Stimulated activated CD4-positive, alpha-beta T cell treated with anti-CD3 and anti-CD28 coated beads, Interleukin-12 subunit alpha, Interleukin-12 subunit beta, amount 100 ng/mL, for 4 hours (primary cell): ENCODE data around the gene COL12A1.

Experiments
- DNase-seq: peaks from one replicate; pipeline ENCODE4 v3.0.0-alpha.2; 2020

COL12A1 gene

DNA sequence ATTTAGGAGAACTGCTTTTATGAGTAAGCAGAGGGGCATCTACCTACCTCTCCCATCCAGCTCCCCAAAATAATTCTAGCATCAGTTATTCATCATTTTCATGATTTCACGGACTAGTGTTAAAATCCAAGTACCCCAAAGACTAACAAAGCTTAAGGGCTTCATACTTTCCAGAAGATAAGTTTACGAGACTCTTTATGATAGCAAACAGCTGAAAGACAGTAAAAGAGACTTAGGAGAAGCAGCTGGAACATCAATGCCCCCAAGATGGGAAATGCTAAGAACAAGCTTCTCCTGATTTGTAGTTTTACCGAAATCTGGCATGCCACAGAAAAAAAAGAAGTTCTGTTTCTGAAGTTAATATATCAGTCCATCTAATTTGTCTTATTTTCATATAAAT lies 70.0 kb downstream of the COL12A1 start:
- no peak for DNase-seq

DNA sequence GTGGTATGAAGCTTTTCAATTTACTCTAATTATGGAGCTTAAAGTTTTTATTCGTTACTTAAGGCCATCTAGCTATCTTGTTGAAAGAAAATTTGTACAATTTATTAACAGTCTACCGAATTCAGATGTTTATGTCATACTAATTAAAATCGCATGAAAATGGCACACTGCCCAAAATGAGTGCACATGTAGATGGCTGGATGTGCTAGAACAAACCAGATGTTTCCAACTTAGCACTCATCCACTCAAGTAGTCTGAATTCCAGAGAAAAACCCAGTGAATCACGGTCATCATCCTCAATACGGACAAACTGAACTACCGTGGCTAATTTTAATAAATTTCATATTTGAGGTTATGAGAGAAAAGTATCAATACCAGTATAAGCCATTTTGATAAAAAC lies 70.4 kb downstream of the COL12A1 start:
- DNase-seq: no peak

DNA sequence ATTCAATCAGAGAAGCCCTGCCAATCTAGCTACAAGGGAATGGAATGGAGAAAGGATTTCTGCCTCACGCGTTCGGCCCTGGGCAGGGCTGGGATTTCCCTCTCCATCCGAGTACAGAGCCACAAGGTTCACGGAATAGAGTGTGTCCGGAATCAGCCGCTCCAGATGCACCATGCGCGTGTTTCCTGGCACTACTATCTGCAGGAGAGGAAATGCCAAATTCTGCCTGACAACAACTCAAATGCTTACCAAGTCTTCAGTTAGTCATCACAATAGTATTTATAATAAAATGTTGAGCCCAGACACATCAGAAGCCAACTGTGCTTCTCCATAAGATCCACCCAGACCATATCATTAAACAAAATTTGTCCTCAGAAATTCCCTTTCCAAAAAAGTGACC lies 75.1 kb downstream of the COL12A1 start:
- no peak for DNase-seq

DNA sequence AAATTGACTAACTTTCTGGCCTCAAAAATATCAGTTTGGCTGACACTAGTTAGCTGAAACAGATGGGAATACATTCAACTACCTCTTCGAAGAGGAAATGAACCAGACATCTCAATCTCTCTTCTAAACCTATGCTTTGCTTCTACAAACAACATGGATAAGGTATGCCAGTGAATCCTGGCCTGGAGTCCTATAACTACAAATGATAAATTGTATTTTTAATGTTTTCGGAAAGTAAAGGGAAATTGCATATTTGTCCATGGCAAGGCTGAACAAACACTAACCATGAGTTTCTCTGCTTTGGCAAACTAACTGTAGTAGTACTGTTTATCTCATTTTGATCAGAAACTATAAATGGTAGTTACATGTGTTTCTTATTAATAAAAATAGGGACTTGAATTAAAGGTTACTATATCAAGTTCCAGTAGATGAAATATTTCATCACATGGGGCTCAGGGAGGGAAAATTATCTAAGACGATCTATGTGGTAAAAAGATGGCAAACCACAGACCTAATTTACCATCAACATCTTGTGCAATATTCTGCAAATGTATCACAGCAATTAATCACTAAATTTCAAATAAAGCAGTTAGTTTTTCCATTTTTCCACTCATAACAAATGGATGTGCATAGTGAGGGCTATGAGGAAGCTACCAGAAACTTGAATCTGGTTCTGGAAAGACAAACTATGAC lies 76.8 kb downstream of the COL12A1 start:
- no peak for DNase-seq

DNA sequence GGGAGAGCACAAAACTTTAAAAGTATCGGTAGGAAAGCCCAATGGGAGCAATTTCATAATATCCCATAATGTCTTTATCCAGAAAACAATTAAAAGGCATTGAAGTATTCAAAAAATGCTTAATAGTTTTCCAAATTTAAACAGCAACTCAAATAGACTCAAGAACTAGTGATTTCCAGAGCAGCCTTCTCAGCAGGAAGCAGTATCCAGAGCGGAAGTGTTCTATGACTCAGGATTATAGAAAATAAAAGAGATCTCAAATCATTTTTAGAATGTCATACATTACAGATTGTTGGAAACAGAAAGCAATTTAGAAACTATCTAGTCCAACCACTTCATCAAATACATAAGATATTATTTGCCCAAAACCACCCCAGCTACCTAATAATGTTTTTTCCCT lies 79.3 kb downstream of the COL12A1 start:
- DNase-seq: no peak

DNA sequence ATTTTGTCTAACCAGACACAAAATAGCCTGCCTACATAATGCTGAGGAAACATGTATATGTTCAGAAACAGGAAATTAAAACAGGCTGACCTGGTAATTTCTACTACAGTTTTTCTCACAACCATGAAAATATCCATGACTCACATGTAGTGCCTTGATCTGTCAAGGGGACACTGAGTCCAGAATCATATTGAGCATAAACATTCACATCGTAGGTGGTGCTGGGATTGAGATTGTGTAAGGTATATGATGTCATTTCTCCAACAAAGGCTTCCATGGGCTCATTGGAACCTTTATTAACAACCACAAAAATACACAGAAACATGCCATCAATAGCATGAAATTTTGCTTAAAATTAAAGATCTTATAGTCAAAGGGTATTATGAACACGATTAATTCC lies 80.9 kb downstream of the COL12A1 start:
- DNase-seq: no peak

DNA sequence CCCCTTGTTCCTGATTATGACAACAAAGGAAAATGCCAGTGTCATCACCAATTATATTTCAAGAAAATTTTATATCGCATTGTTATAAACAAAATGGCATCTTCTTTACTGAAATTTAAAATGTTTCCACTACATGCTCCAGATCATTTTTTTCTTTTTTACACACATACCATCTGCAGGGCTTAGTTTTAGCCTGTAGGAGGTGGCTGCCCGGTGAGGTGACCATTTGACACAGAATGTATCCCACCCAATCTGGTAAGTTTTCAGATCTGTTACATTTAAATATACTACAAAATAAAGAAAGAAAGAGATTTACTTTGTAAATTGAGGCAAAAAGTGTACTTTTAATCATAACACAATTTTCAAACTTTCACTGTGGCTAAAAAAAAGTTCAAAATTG lies 81.8 kb downstream of the COL12A1 start:
- no peak for DNase-seq

DNA sequence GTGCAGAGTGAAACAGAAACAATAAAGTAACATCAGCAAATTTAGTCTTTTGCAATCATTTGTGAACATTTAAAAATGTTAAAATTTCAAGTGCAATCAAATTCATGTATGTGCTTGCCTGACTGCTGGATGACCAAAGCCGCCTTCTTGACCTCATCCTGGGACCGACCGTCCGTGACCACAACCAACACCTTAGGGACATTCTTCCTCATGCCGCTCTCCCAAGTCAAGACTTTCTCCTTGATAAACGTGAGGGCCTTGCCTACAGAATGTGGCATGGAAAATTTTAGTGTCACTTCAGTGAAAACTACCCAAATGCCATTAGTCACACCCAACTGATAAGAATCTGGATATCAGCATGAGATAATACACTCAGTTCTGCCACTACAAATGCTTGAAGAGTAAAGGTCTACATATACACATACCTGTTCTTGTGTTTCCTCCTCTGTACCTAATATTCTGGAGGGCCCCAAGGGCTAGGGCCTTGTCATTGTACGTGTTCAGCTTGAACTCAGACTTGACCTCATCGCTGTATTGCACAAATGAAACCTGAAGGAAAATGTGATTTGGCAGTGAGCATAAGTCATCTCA lies 86.8 kb downstream of the COL12A1 start:
- no peak for DNase-seq

DNA sequence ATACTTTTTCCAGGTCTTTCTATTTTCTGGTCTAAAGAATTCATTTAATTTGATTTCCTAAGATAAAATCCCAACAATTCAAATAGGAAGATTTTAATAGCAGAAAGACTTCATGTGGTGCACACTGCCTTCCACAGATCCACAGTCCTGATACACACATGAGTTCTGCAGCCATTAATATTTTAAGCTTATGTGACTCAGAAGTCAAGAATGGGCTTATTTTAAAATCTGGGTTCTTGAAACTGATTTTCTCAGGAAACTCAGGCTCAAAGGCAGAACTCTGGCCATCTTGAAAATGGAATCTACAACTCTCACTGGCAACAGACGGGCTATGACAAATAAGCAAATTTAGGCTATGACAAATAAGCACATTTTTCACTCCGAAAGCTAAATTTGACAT lies 88.2 kb downstream of the COL12A1 start:
- no peak for DNase-seq

DNA sequence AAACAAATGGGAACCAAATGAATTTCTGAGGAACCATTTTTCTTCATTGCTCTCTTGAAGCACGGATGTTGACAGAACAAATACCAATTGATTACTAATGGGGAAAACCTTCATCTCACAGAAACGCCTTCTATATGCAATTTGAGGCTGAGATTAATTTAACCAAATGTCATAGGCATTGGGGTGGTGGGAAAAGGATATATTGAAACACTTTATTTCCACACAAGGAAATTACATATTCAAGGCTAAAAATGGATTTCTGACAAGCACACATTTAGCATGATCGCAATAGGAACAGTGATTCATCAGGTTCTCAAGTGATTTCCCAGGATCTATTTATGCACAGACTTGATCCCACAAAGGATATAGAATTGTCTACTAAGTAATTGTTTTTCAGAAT lies 88.9 kb downstream of the COL12A1 start:
- DNase-seq: no peak

DNA sequence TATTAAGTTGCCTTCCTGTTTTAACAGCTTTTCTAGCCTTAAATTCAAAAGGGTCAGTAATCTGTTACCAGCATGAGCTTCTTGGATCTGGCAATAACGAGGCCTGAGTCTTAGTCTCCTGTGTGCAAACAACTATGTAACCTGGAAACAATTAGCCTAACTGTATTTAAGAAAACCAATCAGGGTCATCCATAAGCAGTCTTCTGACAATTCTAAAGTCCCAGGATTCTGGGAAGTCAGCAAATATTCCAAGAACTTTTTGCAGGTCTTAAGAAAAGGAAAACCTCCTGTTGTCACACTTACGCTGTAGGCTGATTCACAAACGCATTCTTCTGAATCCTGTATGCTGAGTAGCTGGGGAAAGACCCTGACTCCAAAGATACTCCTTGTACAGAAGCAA lies 90.4 kb downstream of the COL12A1 start:
- DNase-seq: no peak

DNA sequence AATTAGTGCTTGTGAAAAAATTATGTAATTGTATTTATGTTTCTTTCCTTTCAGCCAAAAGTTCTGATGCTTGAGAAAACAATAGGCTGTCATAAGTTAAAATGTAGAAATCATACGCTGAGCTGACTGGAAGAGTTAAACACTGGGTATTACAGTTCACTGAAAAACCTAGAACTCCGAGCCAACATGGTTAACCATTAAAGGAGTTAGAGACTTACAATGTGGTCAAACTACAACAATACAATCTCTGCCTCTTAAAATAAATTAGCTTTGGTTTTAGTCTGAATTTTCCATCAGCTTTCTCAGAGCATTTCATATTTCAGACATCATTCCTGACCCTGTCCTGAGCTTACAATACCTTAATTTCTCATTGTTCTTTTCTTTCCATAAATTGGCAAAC lies 91.0 kb downstream of the COL12A1 start:
- no peak for DNase-seq

DNA sequence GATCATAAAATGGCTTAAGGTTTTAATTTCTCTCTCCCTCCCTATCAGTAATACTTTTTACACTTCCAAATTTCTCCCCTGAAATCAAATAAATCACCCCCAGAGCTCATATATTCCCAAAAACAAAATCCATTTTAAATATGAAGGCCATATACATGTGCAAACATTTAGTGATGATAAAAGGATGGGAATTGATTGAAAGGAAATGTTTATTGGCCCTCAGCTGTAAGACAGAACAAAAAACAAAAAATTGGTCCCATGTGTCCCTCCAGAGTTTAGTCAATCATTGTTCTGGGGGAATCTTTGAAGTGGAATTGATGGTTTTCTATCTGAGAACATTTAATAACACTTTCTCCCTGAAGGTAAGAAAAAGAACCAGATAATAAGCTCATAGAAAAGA lies 91.7 kb downstream of the COL12A1 start:
- DNase-seq: no peak

DNA sequence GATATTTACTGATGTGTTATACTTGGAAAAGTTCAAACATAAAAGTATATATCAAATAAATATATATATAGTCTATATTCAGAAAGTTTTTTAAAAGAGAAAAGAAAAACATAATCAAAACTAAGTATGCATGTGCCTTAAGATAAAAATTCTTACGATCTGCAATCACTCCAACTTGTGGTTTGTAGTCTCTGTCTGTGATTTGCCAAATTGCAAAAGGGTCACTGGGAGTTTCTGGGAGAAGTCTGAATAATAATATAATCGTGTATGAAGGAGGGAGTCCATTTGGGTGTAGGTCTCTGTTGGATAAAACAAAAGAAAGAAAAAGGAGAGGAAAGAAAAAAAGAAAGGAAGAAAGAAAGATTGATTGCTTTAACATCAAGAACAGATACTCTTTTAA lies 92.4 kb downstream of the COL12A1 start:
- no peak for DNase-seq

DNA sequence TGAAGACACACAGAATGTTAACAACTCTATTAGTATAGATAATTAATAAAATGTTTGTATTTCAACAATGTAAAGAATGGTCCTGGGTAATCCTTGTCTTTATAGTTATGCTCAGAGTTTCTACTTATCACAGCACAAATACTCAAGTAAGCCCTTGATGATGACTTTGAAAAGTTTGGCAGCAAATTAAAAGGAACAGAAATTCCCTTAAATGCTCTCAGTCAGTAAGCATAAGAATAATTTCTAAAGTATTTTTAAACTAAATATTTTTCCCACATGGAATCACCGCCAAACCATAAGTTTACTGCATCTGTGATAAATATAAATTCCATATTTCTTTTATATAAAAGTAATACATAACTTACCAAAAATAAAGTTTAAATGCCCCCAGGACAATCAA lies 96.1 kb downstream of the COL12A1 start:
- no peak for DNase-seq

DNA sequence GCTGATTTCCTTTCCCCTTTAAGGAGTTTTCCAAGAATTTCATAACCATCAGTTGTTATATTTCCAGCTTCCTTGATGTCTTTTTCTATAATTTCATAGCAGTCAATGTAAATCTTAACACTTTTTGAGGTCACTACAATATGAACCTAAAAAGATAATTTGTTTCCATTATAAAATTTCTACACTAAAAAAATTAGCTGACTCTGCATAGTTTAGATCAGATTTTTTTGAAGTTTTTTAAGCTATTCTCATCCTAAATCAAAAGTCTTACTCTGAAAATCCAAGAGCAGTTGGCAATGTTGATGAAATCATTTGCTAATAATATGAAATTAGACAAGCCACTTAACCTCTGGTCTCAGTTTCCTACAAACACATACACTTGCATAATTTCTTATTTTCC lies 96.8 kb downstream of the COL12A1 start:
- DNase-seq: no peak

DNA sequence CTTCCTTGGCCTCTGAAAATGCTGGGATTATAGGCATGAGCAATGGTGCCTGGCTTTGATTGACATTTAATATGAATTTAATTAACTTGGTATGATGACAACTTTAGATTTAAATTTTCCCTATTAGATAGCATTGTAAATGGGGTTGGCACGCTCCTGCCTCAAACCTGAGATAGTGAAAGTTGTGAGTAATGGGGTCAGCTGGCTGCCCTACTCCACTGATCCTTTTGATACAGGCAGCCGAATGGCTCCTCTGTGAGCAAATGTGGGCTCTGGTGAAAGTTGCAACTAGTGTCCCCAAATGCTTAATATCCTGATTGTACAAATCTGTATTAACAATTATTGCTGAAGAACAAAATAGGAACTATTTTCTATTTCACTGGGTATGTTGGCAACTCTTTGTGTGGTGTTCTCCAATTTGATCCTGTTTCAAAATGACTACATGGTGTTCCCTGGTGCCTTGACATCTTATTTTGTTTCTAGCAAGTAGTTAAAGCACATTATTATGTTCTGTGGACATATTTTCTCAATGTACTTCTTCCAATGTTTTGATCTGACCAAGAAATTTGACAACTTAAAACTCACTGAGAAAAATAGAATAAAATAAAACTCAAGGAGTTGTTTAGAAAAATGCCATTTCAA lies 97.4 kb downstream of the COL12A1 start:
- DNase-seq: no peak

DNA sequence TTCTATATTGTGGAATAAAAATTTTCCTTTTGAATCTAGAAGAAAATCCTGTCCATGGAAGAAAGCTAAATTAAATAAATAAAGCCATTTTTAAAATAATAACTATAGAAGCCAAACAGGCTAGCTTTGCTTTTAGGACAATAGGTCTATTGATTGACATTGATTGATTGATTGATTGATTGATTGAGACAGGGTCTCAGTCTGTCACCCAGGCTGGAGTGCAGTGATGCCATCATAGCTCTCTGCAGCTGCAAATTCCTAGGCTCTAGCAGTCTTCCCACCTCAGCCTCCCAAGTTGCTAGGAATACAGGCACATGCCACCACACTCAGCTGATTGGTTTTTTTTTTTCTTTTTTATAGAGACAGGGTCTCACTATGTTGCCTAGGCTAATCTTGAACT lies 97.9 kb downstream of the COL12A1 start:
- no peak for DNase-seq

DNA sequence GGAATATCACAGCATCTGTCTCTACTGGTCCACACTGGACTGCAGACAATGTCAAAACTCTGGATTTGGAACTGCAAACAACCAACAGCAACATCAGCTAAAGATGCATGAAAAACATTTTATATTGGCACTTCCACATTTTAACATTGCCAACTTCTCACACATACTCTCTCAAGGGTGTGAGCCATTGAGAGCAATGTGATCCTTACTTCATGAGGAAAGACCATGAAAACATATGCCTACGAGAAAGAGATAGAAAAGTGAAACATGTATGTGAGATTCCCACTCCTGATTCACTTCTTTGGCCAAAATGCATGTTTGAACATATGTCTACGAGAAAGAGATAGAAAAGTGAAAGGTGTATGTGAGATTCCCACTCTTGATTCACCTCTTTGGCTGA lies 99.4 kb downstream of the COL12A1 start:
- no peak for DNase-seq

DNA sequence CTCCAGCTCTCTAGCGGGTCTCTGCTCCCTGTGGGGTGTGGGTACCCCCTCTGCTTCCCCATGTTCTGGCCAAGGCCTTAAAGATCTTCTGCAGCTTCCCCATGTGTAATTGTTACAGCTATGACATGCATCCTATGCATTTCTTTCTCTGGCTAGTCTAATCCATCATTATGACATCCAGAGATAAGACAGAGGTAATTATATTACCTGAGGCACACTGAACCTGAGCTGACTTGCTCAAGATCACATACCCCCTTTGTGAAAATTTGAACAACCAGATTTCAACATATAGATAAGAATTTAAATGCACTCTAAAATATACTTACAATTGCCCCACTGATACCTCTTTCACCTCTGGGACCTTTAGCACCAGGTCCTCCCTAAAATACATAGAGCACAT lies 102.4 kb downstream of the COL12A1 start:
- no peak for DNase-seq

DNA sequence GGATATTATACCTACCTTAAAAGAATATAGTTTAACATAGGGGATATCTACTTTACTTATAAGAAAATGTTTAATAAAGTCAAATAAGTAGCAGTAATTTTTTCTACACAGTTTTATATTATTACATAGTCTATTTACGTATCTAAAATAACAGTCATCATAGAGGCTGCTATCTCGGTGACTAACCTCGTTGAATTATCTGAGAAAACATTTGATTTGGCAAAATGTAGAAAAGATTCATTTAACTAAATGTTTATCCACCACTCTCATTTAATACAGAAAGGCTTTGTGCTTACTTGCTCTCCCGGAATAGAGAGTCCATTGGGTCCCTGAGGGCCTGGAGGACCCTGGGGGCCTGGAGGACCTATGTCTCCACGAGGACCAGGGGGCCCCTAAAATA lies 103.6 kb downstream of the COL12A1 start:
- DNase-seq: no peak

DNA sequence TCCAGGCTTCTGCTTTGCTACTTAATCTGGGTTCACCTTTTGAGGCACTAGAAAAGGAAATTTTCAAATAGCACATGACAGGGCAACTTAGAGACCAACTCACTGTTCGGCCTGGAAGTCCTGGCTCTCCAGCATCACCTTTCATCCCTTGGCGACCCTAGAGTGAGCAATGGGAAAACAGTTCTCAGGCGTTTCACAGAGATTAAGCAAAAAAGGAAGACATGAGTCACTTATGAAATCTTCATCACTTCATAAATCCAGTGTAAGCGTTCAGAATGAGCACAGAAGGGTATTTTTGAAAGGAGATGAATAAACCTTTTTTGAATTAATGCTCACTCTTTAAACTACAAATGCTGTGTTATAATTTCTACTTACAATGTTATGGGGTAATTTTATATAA lies 104.0 kb downstream of the COL12A1 start:
- no peak for DNase-seq

DNA sequence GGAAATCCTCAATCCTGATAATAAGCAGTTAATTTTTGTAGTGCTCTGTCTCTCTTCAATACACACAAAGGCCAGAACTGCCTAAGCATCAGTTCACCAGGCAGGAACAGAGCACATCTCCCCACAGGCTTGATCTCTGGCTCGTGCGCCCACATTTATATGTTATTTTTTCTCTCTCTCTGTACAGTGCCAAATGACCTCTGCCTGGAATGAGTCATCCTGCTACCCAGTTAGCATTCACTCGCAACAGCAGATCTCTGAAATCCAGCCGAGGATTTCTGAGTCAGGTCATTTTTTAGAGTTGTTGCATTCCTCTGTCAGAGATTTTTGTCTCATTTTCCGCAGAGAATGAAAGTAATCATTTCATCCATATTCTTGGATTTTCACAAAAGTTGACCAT lies 107.1 kb downstream of the COL12A1 start:
- DNase-seq: no peak

DNA sequence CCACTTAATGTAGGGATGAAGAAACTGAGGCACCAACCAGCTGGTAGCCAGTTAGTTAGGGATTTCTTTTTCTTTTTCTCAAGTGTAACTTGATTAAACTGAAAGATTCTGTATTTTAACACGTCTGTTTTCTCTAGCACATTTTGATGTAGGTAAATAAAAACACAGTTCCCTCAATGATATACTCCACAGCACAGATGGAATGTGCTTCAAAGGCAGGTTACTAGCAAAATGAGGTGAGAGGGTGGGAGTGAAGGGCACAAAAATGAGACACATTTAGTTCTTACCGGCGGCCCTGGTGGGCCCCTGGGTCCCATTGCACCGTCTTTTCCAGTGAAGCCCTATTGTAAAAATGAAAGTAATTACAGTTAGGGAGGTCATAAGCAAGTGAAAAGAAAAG lies 108.9 kb downstream of the COL12A1 start:
- DNase-seq: no peak
